GM12878 (cell line): ENCODE data around the gene HOXC9. TPM values are rescaled to one million over a fixed set of nuclear protein-coding genes. Genes with fewer than 3 reads are reported as not detected.

Experiments
- ATAC-seq: fragments of 200-7000 bp; cut with Tn5 transposase; 3 replicates; pipeline ENCODE4 v1.9.1; 2020; ENCODE audit warnings: mild to moderate bottlenecking, moderate library complexity
- BruUV-seq: library from RNA; stranded (reverse); fragments of 400-500 nt; replicated peaks from 2 replicates; lab custom pipeline; 2021; lab: Mats Ljungman, UMichigan
- CTCF ChIA-PET: fragments of 300-600 bp; sonication (Branson Sonifier 250); formaldehyde crosslinking; extraction: SDS; loops from one replicate; lab custom pipeline; 2021; ENCODE audit warnings: inconsistent platforms; lab: Yijun Ruan, JAX
- POLR2A ChIA-PET: fragments of 350-600 bp; formaldehyde crosslinking; extraction: SDS; loops from one replicate; lab custom pipeline; 2021; ENCODE audit warnings: inconsistent platforms; lab: Charles Lee
- RAD21 ChIA-PET: fragments of 300-600 bp; sonication (Branson Sonifier 250); formaldehyde crosslinking; loops from one replicate; lab custom pipeline; 2023; ENCODE audit warnings: antibody characterized with exemption; ENCODE audit not compliant: unreplicated experiment; lab: Charles Lee
- SMC1A ChIA-PET: fragments of 300-600 bp; sonication (Branson Sonifier 250); formaldehyde crosslinking; loops from one replicate; lab custom pipeline; 2023; ENCODE audit not compliant: unreplicated experiment, uncharacterized antibody; lab: Charles Lee
- DNase-seq: peaks from one replicate; pipeline ENCODE4 v3.0.0-alpha.2; 2011; ENCODE audit warnings: low read depth, low spot score
- FAIRE-seq: peaks from 3 replicates; lab custom pipeline; 2011; peaks lifted over from hg19 to GRCh38; lab: Jason Lieb, UNC
- H2AFZ ChIP-seq: 2 replicates; pipeline ENCODE4 v1.6.0; 2011; ENCODE audit warnings: low read depth, low read length, control low read depth; ENCODE audit not compliant: control insufficient read depth
- H3K27ac ChIP-seq: 2 replicates; pipeline ENCODE4 v1.5.1; 2011; ENCODE audit warnings: control low read depth; ENCODE audit not compliant: control insufficient read depth, insufficient read depth
- H3K27me3 ChIP-seq, 2 experiments: replicated peaks in 1 of 2; 2 replicates each; pipeline versions ENCODE4 v1.6.0 to v1.6.1; 2011; ENCODE audit warnings: low read length in 1 of 2; ENCODE audit not compliant: control insufficient read depth in 2 of 2, insufficient read depth in 2 of 2
- H3K36me3 ChIP-seq, 2 experiments: 2 replicates each; pipeline ENCODE4 v1.5.1; 2011; ENCODE audit warnings: low read length in 1 of 2; ENCODE audit not compliant: control insufficient read depth in 2 of 2, insufficient read depth in 2 of 2
- H3K4me1 ChIP-seq: 2 replicates; pipeline ENCODE4 v1.6.1; 2011; ENCODE audit warnings: mild to moderate bottlenecking, low read length, moderate library complexity, mixed read lengths; ENCODE audit not compliant: control insufficient read depth, insufficient read depth
- H3K4me2 ChIP-seq: 2 replicates; pipeline ENCODE4 v1.6.0; 2011; ENCODE audit warnings: control low read depth; ENCODE audit not compliant: control insufficient read depth, insufficient read depth
- H3K4me3 ChIP-seq: fragments of 200-600 bp; sonication (generic); 2 replicates; pipeline ENCODE4 v1.5.1; 2016
- H3K79me2 ChIP-seq: 2 replicates; pipeline ENCODE4 v1.6.0; 2011; ENCODE audit warnings: low read length; ENCODE audit not compliant: control insufficient read depth, insufficient read depth
- H3K9ac ChIP-seq: 2 replicates; pipeline ENCODE4 v1.8.0; 2011; ENCODE audit warnings: low read length, control low read depth, mixed read lengths; ENCODE audit not compliant: control insufficient read depth, insufficient read depth
- H3K9me3 ChIP-seq: replicated peaks from 3 replicates; pipeline ENCODE4 v1.5.1; 2011; ENCODE audit warnings: mild to moderate bottlenecking, low read length; ENCODE audit not compliant: control insufficient read depth, insufficient read depth
- H4K20me1 ChIP-seq: 2 replicates; pipeline ENCODE4 v1.6.0; 2011; ENCODE audit not compliant: control insufficient read depth, insufficient read depth
- CBX3 ChIP-seq: fragments of 200-600 bp; sonication (generic); IDR thresholded peaks from 2 replicates; pipeline ENCODE4 v1.6.1; 2016; ENCODE audit warnings: low read depth, borderline replicate concordance
- CUX1 ChIP-seq: IDR thresholded peaks from 2 replicates; pipeline ENCODE4 v1.6.1; 2012; ENCODE audit warnings: improper control_type of control experiment, low read depth, low read length; ENCODE audit not compliant: insufficient replicate concordance
- DPF2 ChIP-seq: fragments of 450-650 bp; IDR thresholded peaks from 2 replicates; pipeline ENCODE4 v1.6.1; 2017; ENCODE audit warnings: mild to moderate bottlenecking
- EP300 ChIP-seq, 2 experiments: fragments of 150-350 bp in 1 of 2; IDR thresholded peaks; 2 replicates each; pipeline ENCODE4 v1.6.1; 2011 to 2012; ENCODE audit warnings: low read depth in 2 of 2, low read length in 2 of 2, borderline replicate concordance in 1 of 2, improper control_type of control experiment in 1 of 2, inconsistent platforms in 1 of 2; ENCODE audit not compliant: control insufficient read depth in 1 of 2
- MTA3 ChIP-seq: IDR thresholded peaks from 2 replicates; pipeline ENCODE4 v1.6.1; 2012; ENCODE audit warnings: low read length, inconsistent platforms, borderline replicate concordance
- NBN ChIP-seq: fragments of 450-650 bp; IDR thresholded peaks from 2 replicates; pipeline ENCODE4 v1.6.1; 2016
- NR2C2 ChIP-seq: IDR thresholded peaks from 2 replicates; pipeline ENCODE4 v1.6.1; 2011; ENCODE audit warnings: borderline replicate concordance, low read depth; ENCODE audit not compliant: control insufficient read depth, insufficient read length
- RUNX3 ChIP-seq: IDR thresholded peaks from 2 replicates; pipeline ENCODE4 v1.6.1; 2012; ENCODE audit warnings: low read length, inconsistent platforms
- SIN3A ChIP-seq: IDR thresholded peaks from 2 replicates; pipeline ENCODE4 v1.6.1; 2012; ENCODE audit warnings: low read depth, low read length, improper control_type of control experiment
- SUZ12 ChIP-seq: fragments of 200-600 bp; sonication (generic); IDR thresholded peaks from one replicate; pipeline ENCODE4 v1.6.1; 2018; ENCODE audit warnings: antibody characterized with exemption, mild to moderate bottlenecking; ENCODE audit not compliant: unreplicated experiment
- ZSCAN29 ChIP-seq: fragments of 450-650 bp; IDR thresholded peaks from 2 replicates; pipeline ENCODE4 v1.6.1; 2017; ENCODE audit warnings: mild to moderate bottlenecking, moderate library complexity
- WGBS: methylation state at CpG from one replicate; pipeline ENCODE4 v1.1.6; 2016; ENCODE audit warnings: low lambda C conversion rate; ENCODE audit not compliant: insufficient replicate concordance, insufficient coverage; ENCODE audit errors: missing lambda C conversion rate; 5-methylcytosine and 5-hydroxymethylcytosine counted together
- in situ Hi-C: fragments of 300-500 bp; cut with MboI; formaldehyde crosslinking; loops from 9 replicates; pipeline ENCODE4 v1.14.3; 2018; ENCODE audit warnings: mixed read lengths
- intact Hi-C: fragments of 100-400 bp; cut with micrococcal nuclease; formaldehyde crosslinking; loops from one replicate; pipeline ENCODE4 v1.14.2; 2022; ENCODE audit not compliant: unreplicated experiment
- polyA plus RNA-seq, 11 experiments: library from polyadenylated mRNA; depleted of rRNA in 4 of 11; unstranded in 6 of 11; stranded (reverse) in 5 of 11; fragments of >200 nt; fragmentation: Nextera tagmentation in 4 of 11; fragmentation: Illumina TruSeq in 1 of 11; extraction: Ambion mirVana in 4 of 11; extraction: Trizol in 1 of 11; gene quantifications; 1 replicate in 1 of 11; 2 replicates in 10 of 11; pipeline versions ENCODE4 v1.2.1 to v1.2.3, GENCODE V29; 2011 to 2016; ENCODE audit warnings: inconsistent platforms in 2 of 11, missing spikeins in 2 of 11, low read depth in 1 of 11
- total RNA-seq, 4 experiments: library from RNA; depleted of rRNA in 3 of 4; stranded (reverse); fragments of >200 nt in 3 of 4; fragmentation: Illumina TruSeq in 1 of 4; extraction: Trizol in 1 of 4; gene quantifications; 2 replicates each; pipeline versions ENCODE4 v1.2.1 to v1.2.3, GENCODE V29; 2013 to 2021
- TF ChIP-seq, protein P1 (sequence below): fragments of 450-650 bp; IDR thresholded peaks from 2 replicates; pipeline ENCODE4 v1.6.1; 2017; ENCODE audit warnings: mild to moderate bottlenecking
- TF ChIP-seq, protein P2 (sequence below): fragments of 450-650 bp; conservative IDR thresholded peaks from 2 replicates; pipeline ENCODE4 v1.6.1; 2017; ENCODE audit warnings: mild to moderate bottlenecking, moderate library complexity

Gene HOXC9
- total and polyA plus RNA-seq, 10 of the 15 experiments (the other 5 are each of a cell fraction or from before 2014, with no cell fraction given): not detected

DNA sequence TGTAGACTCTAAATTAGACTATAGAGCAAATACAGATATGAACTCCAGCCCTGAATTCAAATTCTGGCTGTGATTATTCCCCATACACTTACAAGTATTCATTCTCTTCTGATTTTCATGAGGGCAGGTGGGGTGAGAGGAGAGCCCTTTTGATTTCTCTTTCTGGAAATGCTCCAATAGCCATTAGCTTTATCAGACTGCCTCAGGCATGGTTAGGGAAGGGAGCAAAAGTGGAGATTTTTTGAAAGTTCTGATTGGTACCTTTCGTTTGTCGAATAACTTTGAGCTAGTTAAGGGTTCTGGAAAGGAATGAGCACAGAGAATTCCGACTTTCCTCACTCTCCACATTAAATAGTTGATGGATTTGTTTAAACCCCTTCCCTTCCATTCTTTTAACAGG lies 40.7 kb downstream of the HOXC9 start (continued):
- TF ChIP-seq NR2C2: no peak

DNA sequence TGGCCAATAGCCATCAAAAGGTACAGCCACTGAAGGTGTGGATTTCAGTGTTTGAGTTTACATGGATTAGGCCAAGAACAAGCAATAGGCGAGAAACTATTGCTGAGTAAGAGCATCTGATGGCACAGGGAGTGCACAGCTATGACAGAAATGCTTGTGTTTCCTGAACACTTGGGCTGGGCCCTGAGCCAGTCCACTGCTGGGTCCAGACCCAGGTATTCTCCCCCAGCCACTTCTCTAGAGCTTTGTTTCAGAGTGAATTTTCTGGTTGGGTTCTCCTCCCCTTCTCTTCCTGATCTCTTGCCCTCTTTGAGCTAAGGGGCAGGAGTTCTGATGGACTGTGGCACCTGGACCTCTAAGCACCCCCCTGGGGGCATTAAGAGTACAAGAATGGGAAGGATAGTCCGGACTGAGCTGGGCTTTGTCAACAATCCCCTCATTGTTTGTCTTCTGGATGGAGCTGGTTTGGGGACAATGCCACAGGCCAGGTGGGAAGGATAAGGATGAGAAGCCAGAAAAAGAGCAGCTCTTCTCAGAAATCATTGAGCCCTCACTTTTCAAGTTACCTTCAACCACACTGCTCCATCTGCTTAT lies 41.2 kb downstream of the HOXC9 start:
- CTCF ChIA-PET: interaction anchor here (1.1 to 1.7 kb wide), 7 partner anchors 9 to 174 kb away, joined by 4 to 12 read pairs (median 5); partner anchors contain the start of genes HOXC4 and HOXC5
- RAD21 ChIA-PET: interaction anchor here (0.7 to 4.2 kb wide), 7 partner anchors 9 to 160 kb away, joined by 3 to 18 read pairs (median 3); partner anchors contain the start of genes HOXC4 and HOXC5
- no peak for ATAC-seq
- POLR2A ChIA-PET: interaction anchor here (1.1 to 1.4 kb wide), 2 partner anchors 11 to 239 kb away, joined by 3 to 12 read pairs; partner anchors contain the start of genes CBX5, HNRNPA1 and HOXC4
- no peak for DNase-seq
- peaks cover 1 to 7% of the 10 kb centered on the region in 2 experiments; a peak in 2 of 4 replicates for H3K27me3 ChIP-seq
- H3K4me3 ChIP-seq: no peak overlapping the region
- WGBS: 31% methylated on average over 2 of the region's 2 CpGs
- no peaks in the 10 kb centered on the region for H3K4me1 ChIP-seq
- no TSS peak for BruUV-seq
- no peak overlapping the region for H2AFZ ChIP-seq
- H3K27ac ChIP-seq: no peak overlapping the region
- H3K9ac ChIP-seq: no peak overlapping the region
- intact Hi-C loops (no loop called here), in situ Hi-C loops (no loop called here)
- no peaks in the 10 kb centered on the region for H4K20me1 ChIP-seq
- no peaks in the 10 kb centered on the region for H3K36me3 ChIP-seq
- FAIRE-seq: no peak
- H3K79me2 ChIP-seq: no peaks in the 10 kb centered on the region
- H3K4me2 ChIP-seq: no peak overlapping the region
- SMC1A ChIA-PET: interaction anchor here (0.9 to 2.7 kb wide), 8 partner anchors 8 to 149 kb away, joined by 3 to 9 read pairs (median 4); partner anchors contain the start of genes HOXC5 and HOXC6
- H3K9me3 ChIP-seq: no peaks in the 10 kb centered on the region; the same call in 2 of the 3 replicates
- TF ChIP-seq, protein P1, sequence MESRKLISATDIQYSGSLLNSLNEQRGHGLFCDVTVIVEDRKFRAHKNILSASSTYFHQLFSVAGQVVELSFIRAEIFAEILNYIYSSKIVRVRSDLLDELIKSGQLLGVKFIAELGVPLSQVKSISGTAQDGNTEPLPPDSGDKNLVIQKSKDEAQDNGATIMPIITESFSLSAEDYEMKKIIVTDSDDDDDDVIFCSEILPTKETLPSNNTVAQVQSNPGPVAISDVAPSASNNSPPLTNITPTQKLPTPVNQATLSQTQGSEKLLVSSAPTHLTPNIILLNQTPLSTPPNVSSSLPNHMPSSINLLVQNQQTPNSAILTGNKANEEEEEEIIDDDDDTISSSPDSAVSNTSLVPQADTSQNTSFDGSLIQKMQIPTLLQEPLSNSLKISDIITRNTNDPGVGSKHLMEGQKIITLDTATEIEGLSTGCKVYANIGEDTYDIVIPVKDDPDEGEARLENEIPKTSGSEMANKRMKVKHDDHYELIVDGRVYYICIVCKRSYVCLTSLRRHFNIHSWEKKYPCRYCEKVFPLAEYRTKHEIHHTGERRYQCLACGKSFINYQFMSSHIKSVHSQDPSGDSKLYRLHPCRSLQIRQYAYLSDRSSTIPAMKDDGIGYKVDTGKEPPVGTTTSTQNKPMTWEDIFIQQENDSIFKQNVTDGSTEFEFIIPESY: no peak
- TF ChIP-seq DPF2: no peak
- TF ChIP-seq RUNX3: no peak
- no peak for TF ChIP-seq EP300 (IDR thresholded peaks at IDR 0.05; ENCODE audit: borderline replicate concordance in 1 of 2, control insufficient read depth in 1 of 2, low read depth in 2 of 2, low read length in 2 of 2)
- no peak for TF ChIP-seq CUX1
- TF ChIP-seq ZSCAN29: no peak
- TF ChIP-seq, protein P2, sequence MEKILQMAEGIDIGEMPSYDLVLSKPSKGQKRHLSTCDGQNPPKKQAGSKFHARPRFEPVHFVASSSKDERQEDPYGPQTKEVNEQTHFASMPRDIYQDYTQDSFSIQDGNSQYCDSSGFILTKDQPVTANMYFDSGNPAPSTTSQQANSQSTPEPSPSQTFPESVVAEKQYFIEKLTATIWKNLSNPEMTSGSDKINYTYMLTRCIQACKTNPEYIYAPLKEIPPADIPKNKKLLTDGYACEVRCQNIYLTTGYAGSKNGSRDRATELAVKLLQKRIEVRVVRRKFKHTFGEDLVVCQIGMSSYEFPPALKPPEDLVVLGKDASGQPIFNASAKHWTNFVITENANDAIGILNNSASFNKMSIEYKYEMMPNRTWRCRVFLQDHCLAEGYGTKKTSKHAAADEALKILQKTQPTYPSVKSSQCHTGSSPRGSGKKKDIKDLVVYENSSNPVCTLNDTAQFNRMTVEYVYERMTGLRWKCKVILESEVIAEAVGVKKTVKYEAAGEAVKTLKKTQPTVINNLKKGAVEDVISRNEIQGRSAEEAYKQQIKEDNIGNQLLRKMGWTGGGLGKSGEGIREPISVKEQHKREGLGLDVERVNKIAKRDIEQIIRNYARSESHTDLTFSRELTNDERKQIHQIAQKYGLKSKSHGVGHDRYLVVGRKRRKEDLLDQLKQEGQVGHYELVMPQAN: no peak
- no peak for TF ChIP-seq NBN
- TF ChIP-seq SUZ12: no peak
- no peak for TF ChIP-seq MTA3
- TF ChIP-seq SIN3A: no peak
- TF ChIP-seq CBX3: no peak
